HG02571 (cell line): ENCODE measurements around the gene LRP1B.

ENCODE experiments used
- ATAC-seq: cut with Tn5 transposase; IDR thresholded peaks from one replicate; pipeline ENCODE4 v1.9.1; 2021; ENCODE audit warnings: mild to moderate bottlenecking, moderate library complexity; ENCODE audit not compliant: unreplicated experiment

LRP1B gene

GRCh38 chr2:141526760-141527159 is 604.1 kb downstream of the LRP1B start:
- no peak for ATAC-seq

GRCh38 chr2:141524777-141525176 is 606.0 kb downstream of the LRP1B start:
- no peak for ATAC-seq

- no peak for ATAC-seq
These were observed 607.6 kb downstream of the LRP1B start for GRCh38 chr2:141523199-141523598.

GRCh38 chr2:141522702-141523101 is 608.1 kb downstream of the LRP1B start:
- ATAC-seq = no peak

GRCh38 chr2:141522048-141522447 is 608.8 kb downstream of the LRP1B start:
- no peak for ATAC-seq

GRCh38 chr2:141519906-141520305 is 610.9 kb downstream of the LRP1B start:
- no peak for ATAC-seq

- ATAC-seq = no peak
These were observed 612.9 kb downstream of the LRP1B start for GRCh38 chr2:141517852-141518421.

- no peak for ATAC-seq
These were observed 613.5 kb downstream of the LRP1B start for GRCh38 chr2:141517180-141517851.

GRCh38 chr2:141515931-141516330 is 614.9 kb downstream of the LRP1B start:
- ATAC-seq = no peak

GRCh38 chr2:141513853-141514252 is 617.0 kb downstream of the LRP1B start:
- ATAC-seq = peak; percentile 99

GRCh38 chr2:141508806-141509595 is 621.8 kb downstream of the LRP1B start:
- ATAC-seq = no peak

- ATAC-seq = no peak
These were observed 622.6 kb downstream of the LRP1B start for GRCh38 chr2:141508086-141508752.

GRCh38 chr2:141506135-141506534 is 624.7 kb downstream of the LRP1B start:
- no peak for ATAC-seq

GRCh38 chr2:141501752-141502151 is 629.1 kb downstream of the LRP1B start:
- ATAC-seq = no peak

GRCh38 chr2:141499123-141499522 is 631.7 kb downstream of the LRP1B start:
- ATAC-seq = no peak

GRCh38 chr2:141498561-141498960 is 632.3 kb downstream of the LRP1B start:
- ATAC-seq = no peak

- no peak for ATAC-seq
These were observed 633.5 kb downstream of the LRP1B start for GRCh38 chr2:141497272-141497671.

GRCh38 chr2:141496810-141497209 is 634.0 kb downstream of the LRP1B start:
- ATAC-seq = no peak

GRCh38 chr2:141493936-141494335 is 636.9 kb downstream of the LRP1B start:
- no peak for ATAC-seq

GRCh38 chr2:141492816-141493215 is 638.0 kb downstream of the LRP1B start:
- no peak for ATAC-seq

GRCh38 chr2:141490886-141491285 is 639.9 kb downstream of the LRP1B start:
- ATAC-seq = no peak
